Activated CD4-positive, alpha-beta T cell treated with anti-CD3 and anti-CD28 coated beads, Interleukin-2, amount 50 U/mL, for 48 hours (primary cell): ENCODE results near the gene CDK6.

Source experiments
- DNase-seq, 2 experiments: peaks; one replicate each; pipeline ENCODE4 v3.0.0-alpha.2; 2020

CDK6 gene

GRCh38 chr7:92636018-92636560 lies 200.3 kb downstream of the CDK6 start:
- no peak for DNase-seq

- DNase-seq: no peak
Measured at GRCh38 chr7:92635538-92635937, 200.8 kb downstream of the CDK6 start.

- DNase-seq: no peak
Measured at GRCh38 chr7:92634924-92635519, 201.4 kb downstream of the CDK6 start.

- DNase-seq: no peak
Measured at GRCh38 chr7:92634205-92634604, 202.2 kb downstream of the CDK6 start.

- DNase-seq: no peak
Measured at GRCh38 chr7:92633211-92633906, 203.0 kb downstream of the CDK6 start.

GRCh38 chr7:92632791-92633190 lies 203.6 kb downstream of the CDK6 start:
- no peak for DNase-seq

GRCh38 chr7:92631850-92632487 lies 204.4 kb downstream of the CDK6 start:
- no peak for DNase-seq

GRCh38 chr7:92631067-92631849 lies 205.1 kb downstream of the CDK6 start:
- peak; percentile 46 to 64 for DNase-seq

GRCh38 chr7:92629779-92630178 lies 206.6 kb downstream of the CDK6 start:
- DNase-seq: no peak

GRCh38 chr7:92627956-92628355 lies 208.4 kb downstream of the CDK6 start:
- no peak for DNase-seq

- DNase-seq: no peak
Measured at GRCh38 chr7:92626281-92626809, 210.0 kb downstream of the CDK6 start.

GRCh38 chr7:92625617-92626016 lies 210.8 kb downstream of the CDK6 start:
- DNase-seq: no peak

- DNase-seq: no peak
Measured at GRCh38 chr7:92624298-92624996, 211.9 kb downstream of the CDK6 start.

GRCh38 chr7:92623544-92623943 lies 212.8 kb downstream of the CDK6 start:
- no peak for DNase-seq

GRCh38 chr7:92622685-92623084 lies 213.7 kb downstream of the CDK6 start:
- DNase-seq: no peak

GRCh38 chr7:92622030-92622429 lies 214.3 kb downstream of the CDK6 start:
- DNase-seq: no peak

- DNase-seq: no peak
Measured at GRCh38 chr7:92621561-92622023, 214.8 kb downstream of the CDK6 start.

GRCh38 chr7:92621026-92621540 lies 215.3 kb downstream of the CDK6 start:
- peak; percentile 76 to 80 for DNase-seq

- DNase-seq: no peak
Measured at GRCh38 chr7:92615861-92616260, 220.5 kb downstream of the CDK6 start.

GRCh38 chr7:92614660-92615174 lies 221.7 kb downstream of the CDK6 start:
- DNase-seq: no peak

GRCh38 chr7:92613720-92614119 lies 222.7 kb downstream of the CDK6 start:
- no peak for DNase-seq

GRCh38 chr7:92613214-92613613 lies 223.2 kb downstream of the CDK6 start:
- no peak for DNase-seq
